ENCODE measurements around the gene TMPRSS11F. TPM values are rescaled to one million over a fixed set of nuclear protein-coding genes. Genes with fewer than 3 reads are reported as not detected.

Gene TMPRSS11F
- total and polyA plus RNA-seq, 9 donors, result 0.10 to 0.31 (median 0.11) TPM; not detected in 6

DNA sequence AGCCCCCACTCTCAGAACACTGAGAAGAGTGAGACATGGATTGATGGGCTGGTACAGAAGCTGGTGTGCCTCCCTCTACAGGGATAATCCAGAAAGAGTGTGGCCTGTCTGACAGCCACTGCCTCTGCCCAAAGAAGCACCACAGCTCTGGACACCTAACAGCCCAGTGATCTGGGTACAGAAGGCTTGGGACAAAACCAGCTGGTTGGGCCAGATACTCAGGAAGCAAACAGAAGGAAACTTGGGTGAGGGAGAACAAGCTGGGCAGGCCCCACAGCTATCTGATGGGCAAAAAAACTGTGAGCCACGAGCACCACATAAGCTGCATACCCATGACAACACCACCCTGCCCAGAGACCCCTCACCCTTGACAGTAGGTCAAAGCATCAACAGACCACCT, 46.9 kb downstream of the TMPRSS11F start:
- no peak overlapping the region for H3K27ac ChIP-seq (ENCODE audit: low read length)
- no peak overlapping the region for H3K4me3 ChIP-seq (ENCODE audit: low read length)
- no peaks in the 10 kb centered on the region for H3K36me3 ChIP-seq (ENCODE audit: control insufficient read depth, insufficient read depth, low read length)
- WGBS (ENCODE audit: insufficient coverage), result 40% methylated on average over 1 of the region's 1 CpG
- no peaks in the 10 kb centered on the region for H3K4me1 ChIP-seq (ENCODE audit: control insufficient read depth, insufficient read depth, low read length)
- no peak for DNase-seq
- H3K9me3 ChIP-seq (replicated peaks; ENCODE audit: control insufficient read depth, low read depth, low read length), result peaks cover 6% of the 10 kb centered on the region
- no peaks in the 10 kb centered on the region for H3K27me3 ChIP-seq (ENCODE audit: control insufficient read depth, insufficient read depth, low read length)

DNA sequence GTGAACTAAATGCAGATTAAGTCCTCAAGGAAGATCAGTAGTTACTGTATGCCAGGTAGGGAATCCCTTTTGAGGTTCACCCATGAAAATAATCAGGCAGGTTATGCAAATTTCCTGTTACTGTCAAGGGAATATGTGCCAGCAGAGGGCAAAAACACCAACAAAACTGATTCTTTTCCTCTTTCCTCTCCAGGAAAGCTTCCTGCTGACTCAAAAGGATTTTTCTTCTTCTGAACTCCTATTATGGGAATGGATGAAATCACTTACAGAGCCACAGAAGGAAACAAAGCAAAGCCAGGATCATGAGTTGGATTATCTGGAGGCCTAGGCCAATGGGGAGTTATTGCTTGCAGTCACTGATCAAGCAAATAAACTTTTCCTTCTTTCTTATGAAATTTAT, 49.7 kb downstream of the TMPRSS11F start:
- Histone ChIP-seq H3K27me3 (ENCODE audit: control insufficient read depth, insufficient read depth, low read length) (no peaks in the 10 kb centered on the region), H3K36me3 (ENCODE audit: control insufficient read depth, insufficient read depth, low read length) (no peaks in the 10 kb centered on the region), H3K4me1 (ENCODE audit: control insufficient read depth, insufficient read depth, low read length) (no peaks in the 10 kb centered on the region), H3K27ac (ENCODE audit: low read length) (no peak overlapping the region), H3K4me3 (ENCODE audit: low read length) (no peak overlapping the region), H3K9me3 (replicated peaks; ENCODE audit: control insufficient read depth, low read depth, low read length) (no peaks in the 10 kb centered on the region)
- no peak for DNase-seq

GRCh38 chr4:68077737-68078136, 51.9 kb downstream of the TMPRSS11F start:
- 93% methylated on average over 8 of the region's 8 CpGs for WGBS (ENCODE audit: insufficient coverage)
- Histone ChIP-seq H3K4me3 (ENCODE audit: low read length) (no peak overlapping the region), H3K36me3 (ENCODE audit: control insufficient read depth, insufficient read depth, low read length) (no peaks in the 10 kb centered on the region), H3K27ac (ENCODE audit: low read length) (no peak overlapping the region), H3K4me1 (ENCODE audit: control insufficient read depth, insufficient read depth, low read length) (no peaks in the 10 kb centered on the region), H3K9me3 (replicated peaks; ENCODE audit: control insufficient read depth, low read depth, low read length) (no peaks in the 10 kb centered on the region), H3K27me3 (ENCODE audit: control insufficient read depth, insufficient read depth, low read length) (no peaks in the 10 kb centered on the region)
- no peak for DNase-seq

DNA sequence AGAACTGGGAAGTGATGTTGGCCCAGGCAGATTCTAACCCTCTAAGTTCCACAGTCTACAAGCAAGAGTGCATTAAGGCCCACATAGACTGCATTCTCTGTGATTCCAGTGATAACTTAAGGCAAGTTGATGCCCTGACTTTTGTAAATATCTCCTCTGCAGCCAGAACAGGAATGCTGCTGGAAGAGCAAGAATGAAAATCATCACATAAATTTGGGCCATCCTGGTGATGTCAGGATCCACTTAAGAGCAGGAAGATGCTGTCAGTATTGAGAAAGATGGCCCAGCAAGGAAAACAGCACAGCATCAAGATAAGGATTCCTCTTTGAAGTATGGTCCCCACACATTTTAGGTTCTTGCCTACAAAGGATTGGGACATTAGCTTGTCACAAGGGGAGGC, 52.4 kb downstream of the TMPRSS11F start:
- H3K27ac ChIP-seq (ENCODE audit: low read length), result no peak overlapping the region
- no peaks in the 10 kb centered on the region for H3K36me3 ChIP-seq (ENCODE audit: control insufficient read depth, insufficient read depth, low read length)
- H3K4me1 ChIP-seq (ENCODE audit: control insufficient read depth, insufficient read depth, low read length), result no peaks in the 10 kb centered on the region
- H3K4me3 ChIP-seq (ENCODE audit: low read length), result no peak overlapping the region
- H3K9me3 ChIP-seq (replicated peaks; ENCODE audit: control insufficient read depth, low read depth, low read length), result no peaks in the 10 kb centered on the region
- no peaks in the 10 kb centered on the region for H3K27me3 ChIP-seq (ENCODE audit: control insufficient read depth, insufficient read depth, low read length)
- DNase-seq, result no peak

DNA sequence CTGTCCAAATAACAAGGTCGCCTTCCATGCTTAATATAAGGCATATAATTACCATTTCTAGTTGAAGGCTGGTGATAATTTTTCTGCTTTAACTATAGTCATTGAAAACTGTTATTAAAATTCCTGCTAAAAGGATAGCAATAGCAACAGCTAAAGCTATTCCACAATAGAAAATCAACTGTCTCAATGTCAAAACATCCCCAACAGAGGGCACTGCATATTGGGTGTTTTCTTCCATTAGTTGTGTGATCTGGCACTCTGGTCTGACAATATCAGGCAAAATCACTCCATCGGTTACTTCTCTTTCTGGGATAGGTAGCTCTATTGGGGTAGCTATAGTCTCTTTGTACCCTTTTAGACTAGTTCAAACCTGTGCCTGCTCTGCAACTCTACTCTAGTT, 53.5 kb downstream of the TMPRSS11F start:
- Histone ChIP-seq H3K4me3 (ENCODE audit: low read length) (no peak overlapping the region), H3K27me3 (ENCODE audit: control insufficient read depth, insufficient read depth, low read length) (no peaks in the 10 kb centered on the region), H3K36me3 (ENCODE audit: control insufficient read depth, insufficient read depth, low read length) (no peaks in the 10 kb centered on the region), H3K9me3 (replicated peaks; ENCODE audit: control insufficient read depth, low read depth, low read length) (no peaks in the 10 kb centered on the region), H3K27ac (ENCODE audit: low read length) (no peak overlapping the region), H3K4me1 (ENCODE audit: control insufficient read depth, insufficient read depth, low read length) (no peaks in the 10 kb centered on the region)
- no CpG with 5 or more reads among the region's 2 CpGs for WGBS (ENCODE audit: insufficient coverage)
- DNase-seq, result no peak

DNA sequence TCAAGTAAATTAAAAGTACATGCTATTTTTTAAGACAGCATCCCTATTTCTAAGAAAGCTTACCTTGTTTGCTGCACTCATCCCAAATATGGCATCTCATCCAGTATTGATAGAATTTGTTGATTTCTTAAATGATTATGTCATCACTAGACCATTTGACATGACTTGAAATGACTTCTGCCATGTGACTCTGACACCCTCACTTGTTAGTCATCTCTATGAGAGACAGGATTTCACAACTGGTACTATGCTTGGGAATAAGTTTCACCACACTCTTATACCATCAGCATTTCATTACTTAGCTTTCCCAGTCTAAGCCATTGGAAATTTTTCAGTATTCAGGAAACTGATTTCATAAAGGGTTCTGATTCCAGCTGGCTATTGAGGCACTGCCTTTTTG, 55.3 kb downstream of the TMPRSS11F start:
- Histone ChIP-seq H3K36me3 (ENCODE audit: control insufficient read depth, insufficient read depth, low read length) (no peaks in the 10 kb centered on the region), H3K4me3 (ENCODE audit: low read length) (no peak overlapping the region), H3K27me3 (ENCODE audit: control insufficient read depth, insufficient read depth, low read length) (no peaks in the 10 kb centered on the region), H3K4me1 (ENCODE audit: control insufficient read depth, insufficient read depth, low read length) (no peaks in the 10 kb centered on the region), H3K27ac (ENCODE audit: low read length) (no peak overlapping the region), H3K9me3 (replicated peaks; ENCODE audit: control insufficient read depth, low read depth, low read length) (no peaks in the 10 kb centered on the region)
- DNase-seq, result no peak

- H3K4me3 ChIP-seq (ENCODE audit: low read length), result no peak overlapping the region
- no peak for DNase-seq
- no peak overlapping the region for H3K27ac ChIP-seq (ENCODE audit: low read length)
- no peaks in the 10 kb centered on the region for H3K9me3 ChIP-seq (replicated peaks; ENCODE audit: control insufficient read depth, low read depth, low read length)
- H3K27me3 ChIP-seq (ENCODE audit: control insufficient read depth, insufficient read depth, low read length), result no peaks in the 10 kb centered on the region
- no peaks in the 10 kb centered on the region for H3K4me1 ChIP-seq (ENCODE audit: control insufficient read depth, insufficient read depth, low read length)
- no peaks in the 10 kb centered on the region for H3K36me3 ChIP-seq (ENCODE audit: control insufficient read depth, insufficient read depth, low read length)
Measured at GRCh38 chr4:68070302-68070701, 59.4 kb downstream of the TMPRSS11F start.

DNA sequence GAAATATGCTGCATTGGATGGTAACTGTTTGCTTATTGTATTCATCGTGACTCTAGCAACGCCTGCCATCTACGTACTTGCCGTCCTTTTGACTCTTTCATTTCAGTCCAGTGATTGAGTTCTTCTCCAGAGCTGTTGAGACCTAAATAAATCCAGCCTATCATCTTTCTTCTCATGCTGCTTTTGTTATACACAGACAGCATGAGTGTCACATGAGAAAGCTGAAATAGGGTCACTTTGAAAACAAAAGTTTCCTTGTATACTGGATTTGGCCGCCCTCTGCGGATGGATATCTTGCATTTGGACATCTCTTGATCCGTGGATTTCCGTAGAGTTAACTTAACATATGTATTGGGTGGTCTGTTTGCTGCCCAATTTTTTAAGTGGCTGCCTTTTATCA, 67.2 kb downstream of the TMPRSS11F start:
- H3K4me1 ChIP-seq (ENCODE audit: control insufficient read depth, insufficient read depth, low read length), result no peaks in the 10 kb centered on the region
- no peaks in the 10 kb centered on the region for H3K36me3 ChIP-seq (ENCODE audit: control insufficient read depth, insufficient read depth, low read length)
- DNase-seq, result no peak
- no peak overlapping the region for H3K4me3 ChIP-seq (ENCODE audit: low read length)
- no peak overlapping the region for H3K27ac ChIP-seq (ENCODE audit: low read length)
- no peaks in the 10 kb centered on the region for H3K9me3 ChIP-seq (replicated peaks; ENCODE audit: control insufficient read depth, low read depth, low read length)
- WGBS (ENCODE audit: insufficient coverage), result 90% methylated on average over 4 of the region's 8 CpGs
- H3K27me3 ChIP-seq (ENCODE audit: control insufficient read depth, insufficient read depth, low read length), result no peaks in the 10 kb centered on the region

GRCh38 chr4:68038272-68038671, 91.4 kb downstream of the TMPRSS11F start:
- Histone ChIP-seq H3K27me3 (ENCODE audit: control insufficient read depth, insufficient read depth, low read length) (no peaks in the 10 kb centered on the region), H3K4me3 (ENCODE audit: low read length) (no peak overlapping the region), H3K4me1 (ENCODE audit: control insufficient read depth, insufficient read depth, low read length) (no peaks in the 10 kb centered on the region), H3K9me3 (replicated peaks; ENCODE audit: control insufficient read depth, low read depth, low read length) (no peaks in the 10 kb centered on the region), H3K36me3 (ENCODE audit: control insufficient read depth, insufficient read depth, low read length) (no peaks in the 10 kb centered on the region), H3K27ac (ENCODE audit: low read length) (no peak overlapping the region)
- WGBS (ENCODE audit: insufficient coverage), result 96% methylated on average over 23 of the region's 28 CpGs
- no peak for DNase-seq

DNA sequence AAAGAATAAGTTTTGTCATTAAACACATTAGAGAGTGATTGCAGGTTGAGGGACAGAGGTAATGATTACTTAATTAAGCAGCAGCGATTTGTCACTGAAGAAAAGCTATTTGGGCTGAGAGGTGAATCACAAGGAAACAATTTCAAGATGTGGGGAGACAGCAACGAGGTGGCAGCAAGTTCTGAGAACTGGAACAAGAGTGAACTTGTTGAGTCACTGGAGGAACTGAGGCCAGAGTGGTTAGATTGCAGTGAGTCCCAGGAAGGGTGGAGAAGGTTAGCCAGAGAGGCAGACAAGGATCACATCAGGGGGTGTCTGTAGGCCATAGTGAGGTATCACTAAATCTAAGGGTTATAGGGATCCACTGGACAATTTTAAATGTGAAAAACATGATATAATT, 108.5 kb downstream of the TMPRSS11F start:
- Histone ChIP-seq H3K36me3 (ENCODE audit: control insufficient read depth, insufficient read depth, low read length) (no peaks in the 10 kb centered on the region), H3K27me3 (ENCODE audit: control insufficient read depth, insufficient read depth, low read length) (no peaks in the 10 kb centered on the region), H3K4me1 (ENCODE audit: control insufficient read depth, insufficient read depth, low read length) (no peaks in the 10 kb centered on the region), H3K27ac (ENCODE audit: low read length) (no peak overlapping the region), H3K4me3 (ENCODE audit: low read length) (no peak overlapping the region), H3K9me3 (replicated peaks; ENCODE audit: control insufficient read depth, low read depth, low read length) (no peaks in the 10 kb centered on the region)
- WGBS (ENCODE audit: insufficient coverage), result 67% methylated on average over 2 of the region's 2 CpGs
- DNase-seq, result no peak

DNA sequence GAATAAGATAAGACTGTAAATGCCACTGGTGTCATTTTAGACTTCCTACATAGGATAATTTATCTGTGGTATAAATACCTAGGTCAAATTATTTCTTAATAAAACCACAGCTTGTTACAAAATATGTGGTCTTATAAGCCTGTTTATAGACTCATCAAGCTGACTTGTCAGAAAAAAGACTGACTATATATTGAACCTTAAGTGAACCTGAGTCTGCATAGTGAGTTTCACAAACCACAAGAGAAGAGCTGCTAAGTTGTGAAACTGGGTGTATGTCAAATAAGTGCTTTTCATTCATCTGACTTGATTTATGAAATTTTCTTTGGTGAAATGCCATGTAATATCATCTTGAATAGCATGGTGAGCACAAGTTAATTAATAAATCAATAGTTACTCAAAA, 118.0 kb downstream of the TMPRSS11F start:
- Histone ChIP-seq H3K4me1 (ENCODE audit: control insufficient read depth, insufficient read depth, low read length) (no peaks in the 10 kb centered on the region), H3K27ac (ENCODE audit: low read length) (no peak overlapping the region), H3K36me3 (ENCODE audit: control insufficient read depth, insufficient read depth, low read length) (no peaks in the 10 kb centered on the region), H3K9me3 (replicated peaks; ENCODE audit: control insufficient read depth, low read depth, low read length) (no peaks in the 10 kb centered on the region), H3K4me3 (ENCODE audit: low read length) (no peak overlapping the region), H3K27me3 (ENCODE audit: control insufficient read depth, insufficient read depth, low read length) (no peaks in the 10 kb centered on the region)
- no peak for DNase-seq
